Measurements from ENCODE around the gene FAS. TPM values are rescaled to one million over a fixed set of nuclear protein-coding genes. Genes with fewer than 3 reads are reported as not detected.

The FAS gene
- polyA plus RNA-seq, 1 donor: 6.9 TPM

- Histone ChIP-seq H3K4me1 (ENCODE audit: control insufficient read depth, insufficient read depth, low read length) (no peaks in the 10 kb centered on the region), H3K36me3 (ENCODE audit: control insufficient read depth, insufficient read depth, low read length) (no peaks in the 10 kb centered on the region), H3K4me3 (ENCODE audit: low read length) (no peak overlapping the region), H3K27me3 (ENCODE audit: control insufficient read depth, insufficient read depth, low read length) (peaks cover 14% of the 10 kb centered on the region), H3K9me3 (ENCODE audit: control insufficient read depth, low read depth, low read length) (no peaks in the 10 kb centered on the region), H3K27ac (ENCODE audit: low read length) (no peak overlapping the region)
- WGBS (ENCODE audit: insufficient coverage, low lambda C conversion rate): 71% methylated on average over 1 of the region's 5 CpGs
- DNase-seq: no peak
Measured at GRCh38 chr10:89064748-89065147, 74.2 kb downstream of the FAS start.

Other genes starting within 250 kb of the FAS start
- not detected for gene LIPN, start 230.8 kb upstream of the FAS start, polyA plus RNA-seq
- 0.04 TPM for gene LIPM, start 188.1 kb upstream of the FAS start, polyA plus RNA-seq
- 1.3 TPM for gene ANKRD22, start 139.0 kb upstream of the FAS start, polyA plus RNA-seq
- gene STAMBPL1, start 110.6 kb upstream of the FAS start, polyA plus RNA-seq: 25.5 TPM
- gene ACTA2, start 38.0 kb upstream of the FAS start, polyA plus RNA-seq: 641 TPM
- 4.2 TPM for gene CH25H, start 216.5 kb downstream of the FAS start, polyA plus RNA-seq